Common myeloid progenitor, CD34-positive (primary cell): ENCODE data around the gene NLRP14.
A peak's percentile ranks its signal among the peaks of the same experiment; 100 is the strongest.

Source experiments
- CTCF ChIA-PET: fragments of 350-600 bp; sonication (Branson Sonifier 250); formaldehyde crosslinking; loops from one replicate; lab custom pipeline; 2021; ENCODE audit warnings: antibody characterized with exemption; lab: Charles Lee
- POLR2A ChIA-PET: fragments of 350-600 bp; sonication (Branson Sonifier 250); formaldehyde crosslinking; loops from one replicate; lab custom pipeline; 2021; ENCODE audit warnings: antibody characterized with exemption; lab: Charles Lee
- DNase-seq, 3 donors: peaks; one replicate each; pipeline versions ENCODE4 v3.0.0 to v3.0.0-alpha.2; 2013
- H3K27ac ChIP-seq, 2 experiments: 1 replicate in 1 of 2; 2 replicates in 1 of 2; pipeline ENCODE4 v1.7.0; 2013; ENCODE audit warnings: inconsistent platforms in 2 of 2, low read length in 2 of 2, mild to moderate bottlenecking in 2 of 2, low read depth in 1 of 2, moderate library complexity in 1 of 2; ENCODE audit not compliant: severe bottlenecking in 2 of 2, insufficient read depth in 1 of 2, poor library complexity in 1 of 2
- H3K27me3 ChIP-seq, 5 experiments: replicated peaks in 2 of 5; 1 replicate in 3 of 5; 2 replicates in 2 of 5; pipeline versions ENCODE4 v1.6.1 to v1.7.0; 2013; ENCODE audit warnings: low read length in 4 of 5, mild to moderate bottlenecking in 2 of 5, moderate library complexity in 2 of 5, inconsistent platforms in 1 of 5; ENCODE audit not compliant: insufficient read depth in 5 of 5, control insufficient read depth in 4 of 5
- H3K36me3 ChIP-seq, 4 experiments: 1 replicate in 2 of 4; 2 replicates in 2 of 4; pipeline versions ENCODE4 v1.6.1 to v1.7.0; 2013; ENCODE audit warnings: low read length in 3 of 4, control low read depth in 1 of 4, mild to moderate bottlenecking in 1 of 4; ENCODE audit not compliant: control insufficient read depth in 4 of 4, insufficient read depth in 4 of 4
- H3K4me1 ChIP-seq, 4 experiments: 1 replicate in 3 of 4; 2 replicates in 1 of 4; pipeline versions ENCODE4 v1.6.1 to v1.7.1; 2013; ENCODE audit warnings: low read length in 3 of 4, mild to moderate bottlenecking in 3 of 4, control low read depth in 1 of 4, inconsistent platforms in 1 of 4, moderate library complexity in 1 of 4; ENCODE audit not compliant: control insufficient read depth in 4 of 4, insufficient read depth in 4 of 4; ENCODE audit errors: control extremely low read depth in 1 of 4
- H3K4me3 ChIP-seq, 7 experiments: 1 replicate in 4 of 7; 2 replicates in 3 of 7; pipeline versions ENCODE4 v1.5.1 to v1.7.0; 2013; ENCODE audit warnings: mild to moderate bottlenecking in 7 of 7, low read length in 6 of 7, moderate library complexity in 6 of 7, inconsistent platforms in 2 of 7, low read depth in 2 of 7, control low read depth in 1 of 7; ENCODE audit not compliant: insufficient read depth in 4 of 7, control insufficient read depth in 1 of 7; ENCODE audit errors: extremely low read depth in 1 of 7
- H3K9me3 ChIP-seq, 5 experiments: 1 replicate in 4 of 5; 2 replicates in 1 of 5; pipeline versions ENCODE4 v1.6.1 to v1.7.1; 2013; ENCODE audit warnings: low read length in 4 of 5, mild to moderate bottlenecking in 2 of 5, inconsistent platforms in 1 of 5, low read depth in 1 of 5, moderate library complexity in 1 of 5; ENCODE audit not compliant: control insufficient read depth in 4 of 5, insufficient read depth in 2 of 5; ENCODE audit errors: control extremely low read depth in 1 of 5
- WGBS: methylation state at CpG from one replicate; pipeline ENCODE4 v1.1.5; 2013; ENCODE audit not compliant: insufficient coverage; 5-methylcytosine and 5-hydroxymethylcytosine counted together

Gene NLRP14

GRCh38 chr11:6992457-6993417, 27.5 kb upstream of the NLRP14 start:
- WGBS, result 87% methylated on average over 11 of the region's 11 CpGs
- ChIA-PET CTCF (no interaction called here), POLR2A (no interaction called here)
- H3K4me3 ChIP-seq, result no peak overlapping the region
- no peaks in the 10 kb centered on the region for H3K9me3 ChIP-seq
- H3K4me1 ChIP-seq, result no peaks in the 10 kb centered on the region
- H3K27ac ChIP-seq, result no peak overlapping the region
- no peaks in the 10 kb centered on the region for H3K27me3 ChIP-seq
- DNase-seq, result no peak
- H3K36me3 ChIP-seq, result no peaks in the 10 kb centered on the region

- no peaks in the 10 kb centered on the region for H3K4me1 ChIP-seq
- H3K9me3 ChIP-seq, result no peaks in the 10 kb centered on the region
- DNase-seq, result no peak
- H3K27me3 ChIP-seq, result no peaks in the 10 kb centered on the region
- CTCF ChIA-PET, result no interaction called here
- POLR2A ChIA-PET, result no interaction called here
- H3K36me3 ChIP-seq, result peaks cover 0 to 5% (median 0%) of the 10 kb centered on the region in 4 experiments
- H3K27ac ChIP-seq, result no peak overlapping the region
- H3K4me3 ChIP-seq, result no peak overlapping the region
Measured at GRCh38 chr11:6995703-6996102, 24.6 kb upstream of the NLRP14 start.

DNA sequence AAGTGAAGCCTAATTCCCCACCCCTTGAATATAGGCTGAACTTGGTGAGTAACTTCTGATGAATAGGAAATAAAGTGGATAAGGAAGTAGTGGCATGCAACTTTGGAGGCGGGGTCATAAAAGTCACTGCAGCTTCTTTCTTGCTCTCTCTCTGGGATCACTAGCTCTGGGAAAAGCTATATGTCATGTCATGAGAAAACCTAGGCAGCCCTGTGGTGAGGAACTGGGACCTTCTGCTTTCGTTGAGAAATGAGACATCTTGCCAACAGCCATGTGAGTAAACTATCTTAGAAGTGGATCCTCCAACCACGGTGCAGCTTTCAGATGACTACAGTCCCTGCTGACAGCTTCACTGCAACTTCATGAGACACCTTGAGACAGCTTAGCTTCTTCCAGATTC, 15.8 kb upstream of the NLRP14 start:
- no peak overlapping the region for H3K4me3 ChIP-seq
- no peak overlapping the region for H3K27ac ChIP-seq
- peaks cover 0 to 10% (median 0%) of the 10 kb centered on the region in 4 experiments for H3K36me3 ChIP-seq
- WGBS, result 90% methylated on average over 1 of the region's 3 CpGs
- POLR2A ChIA-PET, result no interaction called here
- H3K27me3 ChIP-seq, result no peaks in the 10 kb centered on the region
- no peaks in the 10 kb centered on the region for H3K4me1 ChIP-seq
- peak in 2 of 3 donors; percentile 10 to 18 for DNase-seq
- no peaks in the 10 kb centered on the region for H3K9me3 ChIP-seq
- CTCF ChIA-PET, result no interaction called here

GRCh38 chr11:7014118-7014517, 6.2 kb upstream of the NLRP14 start:
- H3K27me3 ChIP-seq, result peaks cover 0 to 3% (median 0%) of the 10 kb centered on the region in 5 experiments

GRCh38 chr11:7016011-7016410, 4.3 kb upstream of the NLRP14 start:
- ChIA-PET CTCF (interaction anchor here (0.6 kb wide), 1 partner anchor 1256 kb away, joined by 3 read pairs; no protein-coding TSS in a partner anchor), POLR2A (interaction anchor here (0.7 kb wide), 1 partner anchor 28 kb away, joined by 7 read pairs; no protein-coding TSS in a partner anchor)
- H3K9me3 ChIP-seq, result peaks cover 0 to 3% (median 0%) of the 10 kb centered on the region in 5 experiments
- no peak overlapping the region for H3K27ac ChIP-seq
- no peak for DNase-seq
- peaks cover 0 to 5% (median 0%) of the 10 kb centered on the region in 5 experiments for H3K27me3 ChIP-seq
- H3K4me3 ChIP-seq, result no peak overlapping the region
- WGBS, result no CpG with 5 or more reads among the region's 1 CpG
- H3K36me3 ChIP-seq, result no peaks in the 10 kb centered on the region
- H3K4me1 ChIP-seq, result peaks cover 2 to 16% (median 10%) of the 10 kb centered on the region in 4 experiments

More at GRCh38 chr11:7014118-7014517, 6.2 kb upstream of the NLRP14 start:
- POLR2A ChIA-PET, result no interaction called here
- CTCF ChIA-PET, result no interaction called here
- Histone ChIP-seq H3K4me3 (no peak overlapping the region), H3K27ac (no peak overlapping the region), H3K4me1 (peaks cover 0 to 2% (median 0%) of the 10 kb centered on the region in 4 experiments), H3K36me3 (no peaks in the 10 kb centered on the region), H3K9me3 (no peaks in the 10 kb centered on the region)
- no CpG with 5 or more reads among the region's 1 CpG for WGBS
- no peak for DNase-seq

- ChIA-PET CTCF (no interaction called here), POLR2A (no interaction called here)
- H3K27ac ChIP-seq, result no peak overlapping the region
- 6% methylated on average over 25 of the region's 26 CpGs for WGBS
- peaks cover 2 to 17% (median 10%) of the 10 kb centered on the region in 4 experiments for H3K4me1 ChIP-seq
- peak; percentile 15 to 53 (median 23) for DNase-seq
- H3K36me3 ChIP-seq, result no peaks in the 10 kb centered on the region
- peaks cover 0 to 8% (median 0%) of the 10 kb centered on the region in 5 experiments for H3K27me3 ChIP-seq
- H3K4me3 ChIP-seq, result peak overlapping the region in 6 of 7 experiments; percentile 65 to 92 (median 72)
- H3K9me3 ChIP-seq, result peaks cover 0 to 3% (median 0%) of the 10 kb centered on the region in 5 experiments
Measured at GRCh38 chr11:7019500-7020182, 638 bp upstream of the NLRP14 start.
